ENCODE data around the gene LY6G5C. TPM values are rescaled to one million over a fixed set of nuclear protein-coding genes. Genes with fewer than 3 reads are reported as not detected.
A peak's percentile ranks its signal among the peaks of the same experiment; 100 is the strongest.

The LY6G5C gene
- total and polyA plus RNA-seq, 5 donors from 2014 or later, result 3.1 to 19.9 (median 11.4) TPM

DNA sequence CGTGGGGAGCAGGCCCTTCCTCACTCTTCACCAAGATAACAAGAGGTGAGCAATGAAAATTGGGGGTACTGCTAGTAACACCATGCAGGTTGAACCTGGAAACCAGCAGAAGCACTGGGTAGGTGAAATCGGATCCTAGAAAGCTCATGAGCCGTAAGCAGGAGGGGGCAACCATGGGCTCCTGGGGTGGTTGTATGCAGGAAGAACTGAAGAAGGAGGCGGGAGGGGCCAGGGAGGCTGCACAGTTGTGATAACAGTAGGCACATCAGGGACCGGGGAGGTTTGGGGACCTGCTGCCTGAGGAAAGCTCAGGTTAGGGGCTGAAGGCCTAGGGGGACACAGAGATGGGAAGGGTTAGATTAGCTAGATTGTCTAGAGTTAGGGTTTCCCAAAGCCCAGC lies 5.6 kb upstream of the LY6G5C start:
- Mint-ChIP-seq H3K4me3 (no peak overlapping the region), H3K27ac (peak overlapping the region in 1 of 3 donors; percentile 74), H3K36me3 (peaks cover 23% of the 10 kb centered on the region), H3K4me1 (peaks cover 0 to 12% (median 3%) of the 10 kb centered on the region in 4 donors), H3K27me3 (no peaks in the 10 kb centered on the region), H3K9me3 (no peaks in the 10 kb centered on the region)
- Histone ChIP-seq H3K4me1 (ENCODE audit: control insufficient read depth, insufficient read depth, low read length, poor library complexity, severe bottlenecking) (peaks cover 4% of the 10 kb centered on the region), H3K9me3 (ENCODE audit: control insufficient read depth in 2 of 2, low read length in 2 of 2) (no peaks in the 10 kb centered on the region), H3K27ac (ENCODE audit: insufficient read depth, low read length, poor library complexity, severe bottlenecking) (no peak overlapping the region), H3K27me3 (ENCODE audit: control insufficient read depth, insufficient read depth, low read length) (no peaks in the 10 kb centered on the region), H3K36me3 (ENCODE audit: control insufficient read depth, insufficient read depth, low read length) (peaks cover 54% of the 10 kb centered on the region), H3K4me3 (ENCODE audit: low read depth, low read length) (no peak overlapping the region)
- ATAC-seq (ENCODE audit: low read depth in 2 of 2) (no peak), DNase-seq (no peak)

DNA sequence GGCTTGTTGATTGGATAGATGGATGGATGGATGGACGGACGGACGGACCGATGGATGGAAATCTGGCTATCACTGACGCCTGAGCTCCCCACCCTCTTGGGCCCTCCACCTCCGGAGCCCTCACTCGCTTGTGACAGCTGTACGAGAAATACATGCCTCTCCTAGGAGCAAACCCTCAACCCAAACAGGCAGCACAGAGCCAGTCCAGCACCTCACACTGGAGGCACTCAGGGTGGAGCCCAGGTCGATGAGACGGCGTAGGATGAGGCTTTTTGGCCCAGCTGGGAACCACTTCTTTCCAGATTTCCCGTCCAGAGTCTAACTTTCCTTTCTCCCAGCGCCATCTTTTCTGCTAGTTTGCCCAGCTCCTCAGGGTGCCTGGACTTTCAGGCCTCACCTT lies 2.7 kb upstream of the LY6G5C start:
- Histone ChIP-seq H3K27ac (ENCODE audit: insufficient read depth, low read length, poor library complexity, severe bottlenecking) (no peak overlapping the region), H3K4me1 (ENCODE audit: control insufficient read depth, insufficient read depth, low read length, poor library complexity, severe bottlenecking) (peaks cover 16% of the 10 kb centered on the region), H3K36me3 (ENCODE audit: control insufficient read depth, insufficient read depth, low read length) (peaks cover 30% of the 10 kb centered on the region), H3K4me3 (ENCODE audit: low read depth, low read length) (no peak overlapping the region), H3K27me3 (ENCODE audit: control insufficient read depth, insufficient read depth, low read length) (no peaks in the 10 kb centered on the region), H3K9me3 (ENCODE audit: control insufficient read depth in 2 of 2, low read length in 2 of 2) (no peaks in the 10 kb centered on the region)
- no peak for ATAC-seq (ENCODE audit: low read depth in 2 of 2)
- peak overlapping the region in 1 of 3 donors; percentile 42 for H3K27ac Mint-ChIP-seq
- H3K4me1 Mint-ChIP-seq, result peaks cover 0 to 27% (median 14%) of the 10 kb centered on the region in 4 donors
- H3K36me3 Mint-ChIP-seq, result peaks cover 11% of the 10 kb centered on the region
- peak overlapping the region in 1 of 4 donors; percentile 53 for H3K4me3 Mint-ChIP-seq
- no peaks in the 10 kb centered on the region for H3K9me3 Mint-ChIP-seq
- H3K27me3 Mint-ChIP-seq, result no peaks in the 10 kb centered on the region
- no peak for DNase-seq

- Histone ChIP-seq H3K27me3 (ENCODE audit: control insufficient read depth, insufficient read depth, low read length) (no peaks in the 10 kb centered on the region), H3K36me3 (ENCODE audit: control insufficient read depth, insufficient read depth, low read length) (peaks cover 14% of the 10 kb centered on the region), H3K4me3 (ENCODE audit: low read depth, low read length) (peak overlapping the region; percentile 86), H3K9me3 (ENCODE audit: control insufficient read depth in 2 of 2, low read length in 2 of 2) (no peaks in the 10 kb centered on the region), H3K27ac (ENCODE audit: insufficient read depth, low read length, poor library complexity, severe bottlenecking) (peak overlapping the region; percentile 53), H3K4me1 (ENCODE audit: control insufficient read depth, insufficient read depth, low read length, poor library complexity, severe bottlenecking) (peaks cover 16% of the 10 kb centered on the region)
- DNase-seq (peak; percentile 25 to 42 (median 27)), ATAC-seq (ENCODE audit: low read depth in 2 of 2) (peak; percentile 10 to 34)
- Mint-ChIP-seq H3K4me3 (peak overlapping the region; percentile 87 to 93 (median 90)), H3K9me3 (no peaks in the 10 kb centered on the region), H3K27me3 (no peaks in the 10 kb centered on the region), H3K27ac (peak overlapping the region in 2 of 3 donors; percentile 86 to 94), H3K36me3 (peaks cover 6% of the 10 kb centered on the region), H3K4me1 (peaks cover 0 to 35% (median 18%) of the 10 kb centered on the region in 4 donors)
Measured at GRCh38 chr6:31681135-31681671, 336 bp upstream of the LY6G5C start.

DNA sequence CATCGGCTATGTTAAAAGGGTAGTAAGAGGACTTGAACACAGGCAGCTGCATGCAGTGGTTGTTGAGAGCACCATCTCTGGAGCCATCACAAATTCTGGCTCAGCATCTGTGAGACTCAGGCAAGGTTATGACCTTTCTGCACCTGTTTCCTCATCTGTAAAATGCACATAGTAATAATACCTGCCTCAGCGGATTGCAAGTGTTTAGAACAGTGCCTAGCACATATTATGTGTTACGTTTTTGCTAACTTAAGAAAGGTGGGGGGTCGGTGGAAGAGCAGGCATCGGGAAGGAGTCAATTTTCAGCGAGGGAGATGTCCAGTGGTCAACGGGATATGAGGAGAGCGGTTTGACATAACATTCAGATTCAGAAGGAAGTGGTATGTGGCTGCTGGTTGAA lies 2.9 kb downstream of the LY6G5C start:
- Mint-ChIP-seq H3K4me3 (peak overlapping the region in 2 of 4 donors; percentile 44 to 72), H3K27ac (peak overlapping the region in 1 of 3 donors; percentile 4), H3K36me3 (peaks cover 4% of the 10 kb centered on the region), H3K27me3 (no peaks in the 10 kb centered on the region), H3K9me3 (no peaks in the 10 kb centered on the region), H3K4me1 (peaks cover 0 to 35% (median 18%) of the 10 kb centered on the region in 4 donors)
- DNase-seq (no peak), ATAC-seq (ENCODE audit: low read depth in 2 of 2) (no peak)
- Histone ChIP-seq H3K4me1 (ENCODE audit: control insufficient read depth, insufficient read depth, low read length, poor library complexity, severe bottlenecking) (peaks cover 16% of the 10 kb centered on the region), H3K27ac (ENCODE audit: insufficient read depth, low read length, poor library complexity, severe bottlenecking) (no peak overlapping the region), H3K9me3 (ENCODE audit: control insufficient read depth in 2 of 2, low read length in 2 of 2) (no peaks in the 10 kb centered on the region), H3K27me3 (ENCODE audit: control insufficient read depth, insufficient read depth, low read length) (no peaks in the 10 kb centered on the region), H3K4me3 (ENCODE audit: low read depth, low read length) (no peak overlapping the region), H3K36me3 (ENCODE audit: control insufficient read depth, insufficient read depth, low read length) (peaks cover 10% of the 10 kb centered on the region)

- Histone ChIP-seq H3K27me3 (ENCODE audit: control insufficient read depth, insufficient read depth, low read length) (no peaks in the 10 kb centered on the region), H3K27ac (ENCODE audit: insufficient read depth, low read length, poor library complexity, severe bottlenecking) (no peak overlapping the region), H3K4me3 (ENCODE audit: low read depth, low read length) (no peak overlapping the region), H3K4me1 (ENCODE audit: control insufficient read depth, insufficient read depth, low read length, poor library complexity, severe bottlenecking) (peaks cover 16% of the 10 kb centered on the region), H3K9me3 (ENCODE audit: control insufficient read depth in 2 of 2, low read length in 2 of 2) (no peaks in the 10 kb centered on the region), H3K36me3 (ENCODE audit: control insufficient read depth, insufficient read depth, low read length) (peaks cover 16% of the 10 kb centered on the region)
- Mint-ChIP-seq H3K36me3 (peaks cover 12% of the 10 kb centered on the region), H3K27ac (peak overlapping the region in 2 of 3 donors; percentile 55 to 93), H3K9me3 (no peaks in the 10 kb centered on the region), H3K27me3 (no peaks in the 10 kb centered on the region), H3K4me1 (peaks cover 0 to 33% (median 16%) of the 10 kb centered on the region in 4 donors), H3K4me3 (peak overlapping the region in 1 of 4 donors; percentile 64)
- DNase-seq (no peak), ATAC-seq (ENCODE audit: low read depth in 2 of 2) (no peak)
Measured at GRCh38 chr6:31676904-31677303, 4.0 kb downstream of the LY6G5C start.

- Histone ChIP-seq H3K27me3 (ENCODE audit: control insufficient read depth, insufficient read depth, low read length) (no peaks in the 10 kb centered on the region), H3K27ac (ENCODE audit: insufficient read depth, low read length, poor library complexity, severe bottlenecking) (no peak overlapping the region), H3K36me3 (ENCODE audit: control insufficient read depth, insufficient read depth, low read length) (peaks cover 20% of the 10 kb centered on the region), H3K9me3 (ENCODE audit: control insufficient read depth in 2 of 2, low read length in 2 of 2) (no peaks in the 10 kb centered on the region), H3K4me3 (ENCODE audit: low read depth, low read length) (no peak overlapping the region), H3K4me1 (ENCODE audit: control insufficient read depth, insufficient read depth, low read length, poor library complexity, severe bottlenecking) (peaks cover 12% of the 10 kb centered on the region)
- peaks cover 0 to 28% (median 14%) of the 10 kb centered on the region in 4 donors for H3K4me1 Mint-ChIP-seq
- DNase-seq (no peak), ATAC-seq (ENCODE audit: low read depth in 2 of 2) (no peak)
- no peaks in the 10 kb centered on the region for H3K27me3 Mint-ChIP-seq
- peak overlapping the region in 1 of 4 donors; percentile 64 for H3K4me3 Mint-ChIP-seq
- no peaks in the 10 kb centered on the region for H3K9me3 Mint-ChIP-seq
- peak overlapping the region in 2 of 3 donors; percentile 38 to 93 for H3K27ac Mint-ChIP-seq
- H3K36me3 Mint-ChIP-seq, result peaks cover 12% of the 10 kb centered on the region
Measured at GRCh38 chr6:31676322-31676903, 4.5 kb downstream of the LY6G5C start.

DNA sequence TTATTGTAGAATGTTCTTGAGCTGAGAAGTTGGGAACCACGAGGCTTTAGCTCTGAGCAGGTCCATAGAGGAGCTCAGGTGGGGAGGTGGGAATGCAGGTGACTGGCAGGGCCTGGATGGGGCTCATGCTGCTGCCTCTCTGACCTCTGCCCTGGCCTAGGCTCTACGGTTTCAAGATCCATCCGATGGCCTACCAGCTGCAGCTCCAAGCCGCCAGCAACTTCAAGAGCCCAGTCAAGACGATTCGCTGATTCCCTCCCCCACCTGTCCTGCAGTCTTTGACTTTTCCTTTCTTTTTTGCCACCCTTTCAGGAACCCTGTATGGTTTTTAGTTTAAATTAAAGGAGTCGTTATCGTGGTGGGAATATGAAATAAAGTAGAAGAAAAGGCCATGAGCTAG lies 11.2 kb downstream of the LY6G5C start, which contains the start of gene LY6G5B:
Gene LY6G5B, plus strand, starts transcription at position 301 of the 400 bp plus-strand sequence. CDS start 975 bp downstream, outside the sequence.
- H3K9me3 Mint-ChIP-seq, result no peaks in the 10 kb centered on the region
- peaks cover 4 to 43% (median 25%) of the 10 kb centered on the region in 4 donors for H3K4me1 Mint-ChIP-seq
- H3K4me1 ChIP-seq (ENCODE audit: control insufficient read depth, insufficient read depth, low read length, poor library complexity, severe bottlenecking), result peaks cover 15% of the 10 kb centered on the region
- peaks cover 40% of the 10 kb centered on the region for H3K36me3 Mint-ChIP-seq
- peak within 1 kb of the TSS in 3 of 4 donors; percentile 26 to 72 (median 47) for H3K4me3 Mint-ChIP-seq
- ATAC-seq (ENCODE audit: low read depth in 2 of 2), result no peak
- H3K9me3 ChIP-seq (ENCODE audit: control insufficient read depth in 2 of 2, low read length in 2 of 2), result no peaks in the 10 kb centered on the region
- H3K27me3 Mint-ChIP-seq, result no peaks in the 10 kb centered on the region
- no peak for DNase-seq
- H3K27ac Mint-ChIP-seq, result peak within 1 kb of the TSS in 1 of 3 donors; percentile 56
- no peak within 1 kb of the TSS for H3K4me3 ChIP-seq (ENCODE audit: low read depth, low read length)
- no peaks in the 10 kb centered on the region for H3K27me3 ChIP-seq (ENCODE audit: control insufficient read depth, insufficient read depth, low read length)
- peaks cover 58% of the 10 kb centered on the region for H3K36me3 ChIP-seq (ENCODE audit: control insufficient read depth, insufficient read depth, low read length)
- H3K27ac ChIP-seq (ENCODE audit: insufficient read depth, low read length, poor library complexity, severe bottlenecking), result no peak within 1 kb of the TSS

All from CD4-positive, CD25-positive, alpha-beta regulatory T cell (primary cell).